Erythroblast (primary cell): Measurements from ENCODE around the gene RPL18A.

Experiments used
- GATA1 ChIP-seq: IDR thresholded peaks from 2 replicates; pipeline ENCODE4 v1.6.1; 2011; ENCODE audit warnings: low read depth, mild to moderate bottlenecking, control low read depth, low read length, moderate library complexity
- POLR2A ChIP-seq: IDR thresholded peaks from 2 replicates; pipeline ENCODE4 v1.6.1; 2011; ENCODE audit warnings: mild to moderate bottlenecking, low read length

DNA sequence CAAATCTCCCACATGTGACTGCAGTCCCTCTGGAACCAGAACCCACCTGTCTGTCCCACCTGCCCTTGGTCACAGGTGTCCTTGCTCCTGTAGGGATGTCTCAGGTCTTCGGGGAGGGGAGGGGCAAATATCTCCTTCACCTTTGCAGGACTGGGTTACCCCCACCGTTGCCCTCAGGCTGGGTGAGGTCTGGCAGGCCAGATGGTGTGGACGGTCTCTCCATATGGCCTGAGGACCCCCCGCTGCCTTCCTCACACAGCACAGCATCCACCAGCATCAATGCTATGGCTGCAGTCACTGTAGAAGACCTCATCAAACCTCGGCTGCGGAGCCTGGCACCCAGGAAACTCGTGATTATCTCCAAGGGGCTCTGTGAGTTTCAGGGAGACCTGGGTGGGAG lies 22.0 kb downstream of the RPL18A start:
- TF ChIP-seq POLR2A (no peak), GATA1 (no peak)
